B cell (primary cell): Measurements from ENCODE around the gene OXSM.

Experiments used
- CTCF ChIP-seq: fragments of 200-600 bp; IDR thresholded peaks from one replicate; pipeline ENCODE4 v1.8.0; 2022; ENCODE audit warnings: antibody characterized with exemption, mild to moderate bottlenecking
- EZH2 ChIP-seq: IDR thresholded peaks from 2 replicates; pipeline ENCODE4 v1.6.1; 2012; ENCODE audit warnings: borderline replicate concordance, low read depth, mild to moderate bottlenecking, moderate library complexity, low read length; ENCODE audit not compliant: insufficient read depth, poor library complexity, severe bottlenecking

- TF ChIP-seq CTCF = no peak
- no peak for TF ChIP-seq EZH2
Observed at GRCh38 chr3:25782636-25782937, 7.3 kb upstream of the OXSM start.
